ENCODE data around the gene ZNF827. TPM values are rescaled to one million over a fixed set of nuclear protein-coding genes. Genes with fewer than 3 reads are reported as not detected.

ZNF827 gene
- total and polyA plus RNA-seq, 2 experiments from 2014 or later, result 20.3 to 33.1 TPM

DNA sequence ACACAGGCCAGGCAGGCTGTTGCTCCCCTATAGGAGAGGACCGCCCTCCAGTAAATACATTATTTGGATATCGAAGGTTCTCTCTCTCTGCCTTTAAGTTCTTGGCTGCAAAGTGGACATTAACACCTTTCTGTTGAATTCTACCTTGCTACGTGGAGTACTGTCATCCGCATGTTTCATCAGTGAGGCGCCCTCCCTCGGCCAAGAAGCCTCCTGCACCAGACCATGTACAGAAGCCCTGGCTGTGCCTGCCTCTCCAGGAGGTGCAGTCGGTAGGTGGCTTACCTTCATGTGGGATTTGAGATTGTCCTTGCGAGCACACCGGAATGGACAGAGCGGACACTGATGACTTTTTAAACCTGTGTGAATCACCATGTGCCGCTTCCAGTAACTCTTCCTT is 46.7 kb downstream of the ZNF827 start (continued):
- TF ChIP-seq ZNF462 (CRISPR knock-in tag; IDR thresholded peaks at IDR 0.05), result no peak
- TF ChIP-seq EZH2phosphoT487 (IDR thresholded peaks at IDR 0.05; ENCODE audit: unreplicated experiment), result no peak

GRCh38 chr4:145890689-145891088 is 47.9 kb downstream of the ZNF827 start:
- Histone ChIP-seq H3K36me3 (ENCODE audit: insufficient read depth) (no peaks in the 10 kb centered on the region; the same call in 1 of the 2 replicates), H4K20me1 (replicated peaks; ENCODE audit: insufficient read depth) (no peaks in the 10 kb centered on the region), H3K4me2 (no peak overlapping the region), H3K27ac (ENCODE audit: low read depth) (no peak overlapping the region), H3K9me2 (ENCODE audit: insufficient read depth) (no peaks in the 10 kb centered on the region), H3K27me3 (ENCODE audit: insufficient read depth) (no peaks in the 10 kb centered on the region), H3K4me3 (no peak overlapping the region), H3K4me1 (ENCODE audit: insufficient read depth) (peaks cover 67% of the 10 kb centered on the region), H2AFZ (no peak overlapping the region), H3K79me2 (replicated peaks; ENCODE audit: insufficient read depth) (peaks cover 62% of the 10 kb centered on the region), H3F3A (replicated peaks; ENCODE audit: low read depth) (peaks cover 11% of the 10 kb centered on the region)
- H3K27ac Mint-ChIP-seq, result no peak overlapping the region
- H3K36me3 Mint-ChIP-seq (ENCODE audit: low read depth), result peaks cover 50% of the 10 kb centered on the region
- no peaks in the 10 kb centered on the region for H3K27me3 Mint-ChIP-seq (ENCODE audit: insufficient read depth, low read depth, poor library complexity)
- H3K4me1 Mint-ChIP-seq, result peaks cover 75% of the 10 kb centered on the region
- H3K9me3 Mint-ChIP-seq, result no peaks in the 10 kb centered on the region
- no peak overlapping the region for H3K4me3 Mint-ChIP-seq
- no peak for ATAC-seq
- no peak for DNase-seq (ENCODE audit: low spot score)
- TF ChIP-seq JUNB (IDR thresholded peaks at IDR 0.05; ENCODE audit: unreplicated experiment) (no peak), ZNF462 (CRISPR knock-in tag; IDR thresholded peaks at IDR 0.05) (no peak), STAT1 (IDR thresholded peaks at IDR 0.05; ENCODE audit: unreplicated experiment) (no peak)
- TF ChIP-seq, protein P1, sequence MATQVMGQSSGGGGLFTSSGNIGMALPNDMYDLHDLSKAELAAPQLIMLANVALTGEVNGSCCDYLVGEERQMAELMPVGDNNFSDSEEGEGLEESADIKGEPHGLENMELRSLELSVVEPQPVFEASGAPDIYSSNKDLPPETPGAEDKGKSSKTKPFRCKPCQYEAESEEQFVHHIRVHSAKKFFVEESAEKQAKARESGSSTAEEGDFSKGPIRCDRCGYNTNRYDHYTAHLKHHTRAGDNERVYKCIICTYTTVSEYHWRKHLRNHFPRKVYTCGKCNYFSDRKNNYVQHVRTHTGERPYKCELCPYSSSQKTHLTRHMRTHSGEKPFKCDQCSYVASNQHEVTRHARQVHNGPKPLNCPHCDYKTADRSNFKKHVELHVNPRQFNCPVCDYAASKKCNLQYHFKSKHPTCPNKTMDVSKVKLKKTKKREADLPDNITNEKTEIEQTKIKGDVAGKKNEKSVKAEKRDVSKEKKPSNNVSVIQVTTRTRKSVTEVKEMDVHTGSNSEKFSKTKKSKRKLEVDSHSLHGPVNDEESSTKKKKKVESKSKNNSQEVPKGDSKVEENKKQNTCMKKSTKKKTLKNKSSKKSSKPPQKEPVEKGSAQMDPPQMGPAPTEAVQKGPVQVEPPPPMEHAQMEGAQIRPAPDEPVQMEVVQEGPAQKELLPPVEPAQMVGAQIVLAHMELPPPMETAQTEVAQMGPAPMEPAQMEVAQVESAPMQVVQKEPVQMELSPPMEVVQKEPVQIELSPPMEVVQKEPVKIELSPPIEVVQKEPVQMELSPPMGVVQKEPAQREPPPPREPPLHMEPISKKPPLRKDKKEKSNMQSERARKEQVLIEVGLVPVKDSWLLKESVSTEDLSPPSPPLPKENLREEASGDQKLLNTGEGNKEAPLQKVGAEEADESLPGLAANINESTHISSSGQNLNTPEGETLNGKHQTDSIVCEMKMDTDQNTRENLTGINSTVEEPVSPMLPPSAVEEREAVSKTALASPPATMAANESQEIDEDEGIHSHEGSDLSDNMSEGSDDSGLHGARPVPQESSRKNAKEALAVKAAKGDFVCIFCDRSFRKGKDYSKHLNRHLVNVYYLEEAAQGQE (IDR thresholded peaks at IDR 0.05; ENCODE audit: unreplicated experiment), result no peak

All from GM23338 (cell line).